ENCODE results near the gene PLCB1. TPM values are rescaled to one million over a fixed set of nuclear protein-coding genes. Genes with fewer than 3 reads are reported as not detected.

PLCB1 gene
- total RNA-seq, 3 donors from 2014 or later, result 12.2 to 106 (median 30.5) TPM

- no peaks in the 10 kb centered on the region for H3K27me3 ChIP-seq
- no peaks in the 10 kb centered on the region for H3K4me1 ChIP-seq
- H3K9me3 ChIP-seq, result no peaks in the 10 kb centered on the region
- H3K36me3 ChIP-seq, result no peaks in the 10 kb centered on the region
- no peak overlapping the region for H3K27ac ChIP-seq
- no peak for DNase-seq (ENCODE audit: low spot score in 2 of 2)
- intact Hi-C loops (cut with DNase I; ENCODE audit: low total_unique reads), result no loop called here
- TF ChIP-seq POLR2A (IDR thresholded peaks at IDR 0.05), result no peak
- TF ChIP-seq POLR2AphosphoS5 (IDR thresholded peaks at IDR 0.05), result no peak
- TF ChIP-seq CTCF (IDR thresholded peaks at IDR 0.05), result no peak
- no peak overlapping the region for H3K4me3 ChIP-seq
These were observed 14.4 kb upstream of the PLCB1 start for GRCh38 chr20:8117636-8118035.

- no peaks in the 10 kb centered on the region for H3K9me3 ChIP-seq
- intact Hi-C loops (cut with DNase I; ENCODE audit: low total_unique reads), result no loop called here
- TF ChIP-seq POLR2AphosphoS5 (IDR thresholded peaks at IDR 0.05) (no peak), CTCF (IDR thresholded peaks at IDR 0.05) (no peak), POLR2A (IDR thresholded peaks at IDR 0.05) (no peak)
- DNase-seq (ENCODE audit: low spot score in 2 of 2), result no peak
- no peak overlapping the region for H3K27ac ChIP-seq
- no peaks in the 10 kb centered on the region for H3K4me1 ChIP-seq
- H3K4me3 ChIP-seq, result no peak overlapping the region
- H3K36me3 ChIP-seq, result no peaks in the 10 kb centered on the region
- H3K27me3 ChIP-seq, result no peaks in the 10 kb centered on the region
These were observed 14.0 kb upstream of the PLCB1 start for GRCh38 chr20:8118039-8118438.

- Histone ChIP-seq H3K27me3 (no peaks in the 10 kb centered on the region), H3K9me3 (no peaks in the 10 kb centered on the region), H3K27ac (no peak overlapping the region), H3K36me3 (no peaks in the 10 kb centered on the region), H3K4me3 (no peak overlapping the region), H3K4me1 (no peaks in the 10 kb centered on the region)
- DNase-seq (ENCODE audit: low spot score in 2 of 2), result no peak
- TF ChIP-seq CTCF (IDR thresholded peaks at IDR 0.05) (no peak), POLR2A (IDR thresholded peaks at IDR 0.05) (no peak), POLR2AphosphoS5 (IDR thresholded peaks at IDR 0.05) (no peak)
- intact Hi-C loops (cut with DNase I; ENCODE audit: low total_unique reads), result no loop called here
These were observed 13.3 kb upstream of the PLCB1 start for GRCh38 chr20:8118760-8119159.

GRCh38 chr20:8121666-8122065 is 10.4 kb upstream of the PLCB1 start:
- no peaks in the 10 kb centered on the region for H3K36me3 ChIP-seq
- intact Hi-C loops (cut with DNase I; ENCODE audit: low total_unique reads), result no loop called here

GRCh38 chr20:8124639-8125038 is 7.4 kb upstream of the PLCB1 start:
- Histone ChIP-seq H3K4me1 (no peaks in the 10 kb centered on the region), H3K27me3 (no peaks in the 10 kb centered on the region), H3K27ac (no peak overlapping the region), H3K4me3 (no peak overlapping the region), H3K9me3 (no peaks in the 10 kb centered on the region), H3K36me3 (no peaks in the 10 kb centered on the region)
- TF ChIP-seq POLR2AphosphoS5 (IDR thresholded peaks at IDR 0.05) (no peak), POLR2A (IDR thresholded peaks at IDR 0.05) (no peak), CTCF (IDR thresholded peaks at IDR 0.05) (no peak)
- DNase-seq (ENCODE audit: low spot score in 2 of 2), result no peak
- intact Hi-C loops (cut with DNase I; ENCODE audit: low total_unique reads), result no loop called here

More at GRCh38 chr20:8121666-8122065, 10.4 kb upstream of the PLCB1 start:
- no peaks in the 10 kb centered on the region for H3K27me3 ChIP-seq
- no peak for DNase-seq (ENCODE audit: low spot score in 2 of 2)
- no peaks in the 10 kb centered on the region for H3K9me3 ChIP-seq
- no peak for TF ChIP-seq POLR2A (IDR thresholded peaks at IDR 0.05)
- TF ChIP-seq POLR2AphosphoS5 (IDR thresholded peaks at IDR 0.05), result no peak
- no peak for TF ChIP-seq CTCF (IDR thresholded peaks at IDR 0.05)
- H3K27ac ChIP-seq, result no peak overlapping the region
- H3K4me3 ChIP-seq, result no peak overlapping the region
- no peaks in the 10 kb centered on the region for H3K4me1 ChIP-seq

Measured in breast epithelium (tissue), 4 donors.